ENCODE results near the gene STAT3. TPM values are rescaled to one million over a fixed set of nuclear protein-coding genes. Genes with fewer than 3 reads are reported as not detected.
A peak's percentile ranks its signal among the peaks of the same experiment; 100 is the strongest.

The STAT3 gene
- total and polyA plus RNA-seq, 2 of the 13 experiments (the other 11 are each of a cell fraction or from before 2014, with no cell fraction given) = 61.8 to 62.4 TPM

- TF ChIP-seq, protein P1, sequence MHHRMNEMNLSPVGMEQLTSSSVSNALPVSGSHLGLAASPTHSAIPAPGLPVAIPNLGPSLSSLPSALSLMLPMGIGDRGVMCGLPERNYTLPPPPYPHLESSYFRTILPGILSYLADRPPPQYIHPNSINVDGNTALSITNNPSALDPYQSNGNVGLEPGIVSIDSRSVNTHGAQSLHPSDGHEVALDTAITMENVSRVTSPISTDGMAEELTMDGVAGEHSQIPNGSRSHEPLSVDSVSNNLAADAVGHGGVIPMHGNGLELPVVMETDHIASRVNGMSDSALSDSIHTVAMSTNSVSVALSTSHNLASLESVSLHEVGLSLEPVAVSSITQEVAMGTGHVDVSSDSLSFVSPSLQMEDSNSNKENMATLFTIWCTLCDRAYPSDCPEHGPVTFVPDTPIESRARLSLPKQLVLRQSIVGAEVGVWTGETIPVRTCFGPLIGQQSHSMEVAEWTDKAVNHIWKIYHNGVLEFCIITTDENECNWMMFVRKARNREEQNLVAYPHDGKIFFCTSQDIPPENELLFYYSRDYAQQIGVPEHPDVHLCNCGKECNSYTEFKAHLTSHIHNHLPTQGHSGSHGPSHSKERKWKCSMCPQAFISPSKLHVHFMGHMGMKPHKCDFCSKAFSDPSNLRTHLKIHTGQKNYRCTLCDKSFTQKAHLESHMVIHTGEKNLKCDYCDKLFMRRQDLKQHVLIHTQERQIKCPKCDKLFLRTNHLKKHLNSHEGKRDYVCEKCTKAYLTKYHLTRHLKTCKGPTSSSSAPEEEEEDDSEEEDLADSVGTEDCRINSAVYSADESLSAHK (CRISPR knock-in tag; IDR thresholded peaks at IDR 0.05; ENCODE audit: borderline replicate concordance) = no peak
- TF ChIP-seq, protein P2, sequence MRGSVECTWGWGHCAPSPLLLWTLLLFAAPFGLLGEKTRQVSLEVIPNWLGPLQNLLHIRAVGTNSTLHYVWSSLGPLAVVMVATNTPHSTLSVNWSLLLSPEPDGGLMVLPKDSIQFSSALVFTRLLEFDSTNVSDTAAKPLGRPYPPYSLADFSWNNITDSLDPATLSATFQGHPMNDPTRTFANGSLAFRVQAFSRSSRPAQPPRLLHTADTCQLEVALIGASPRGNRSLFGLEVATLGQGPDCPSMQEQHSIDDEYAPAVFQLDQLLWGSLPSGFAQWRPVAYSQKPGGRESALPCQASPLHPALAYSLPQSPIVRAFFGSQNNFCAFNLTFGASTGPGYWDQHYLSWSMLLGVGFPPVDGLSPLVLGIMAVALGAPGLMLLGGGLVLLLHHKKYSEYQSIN (CRISPR knock-in tag; IDR thresholded peaks at IDR 0.05; ENCODE audit: borderline replicate concordance) = no peak
- TF ChIP-seq PHF8 (CRISPR knock-in tag; IDR thresholded peaks at IDR 0.05) (peak; percentile 55), RCOR2 (CRISPR knock-in tag; IDR thresholded peaks at IDR 0.05) (peak; percentile 85), ZNF460 (CRISPR knock-in tag; IDR thresholded peaks at IDR 0.05; ENCODE audit: borderline replicate concordance) (peak; percentile 73; the same call in 1 of the 2 replicates), ZMYM3 (CRISPR knock-in tag; IDR thresholded peaks at IDR 0.05) (peak; percentile 94), ZNF101 (CRISPR knock-in tag; IDR thresholded peaks at IDR 0.05; ENCODE audit: borderline replicate concordance, low read depth) (peak; percentile 86; the same call in 1 of the 2 replicates), ZNF781 (CRISPR knock-in tag; IDR thresholded peaks at IDR 0.05; ENCODE audit: borderline replicate concordance, not compliant biosample characterization) (peak; percentile 99), ZBTB2 (CRISPR knock-in tag; IDR thresholded peaks at IDR 0.05; ENCODE audit: low read depth) (peak; percentile 81), RBM22 (optimal IDR thresholded peaks at IDR 0.05; ENCODE audit: low read length) (peak; percentile 80), HOXD1 (CRISPR knock-in tag; IDR thresholded peaks at IDR 0.05) (peak; percentile 90), IKZF4 (CRISPR knock-in tag; IDR thresholded peaks at IDR 0.05; ENCODE audit: borderline replicate concordance, low read depth, not compliant biosample characterization) (peak; percentile 96), DDIT3 (CRISPR knock-in tag; IDR thresholded peaks at IDR 0.05) (peak; percentile 86; the same call in 1 of the 2 replicates), ZNF282 (IDR thresholded peaks at IDR 0.05; ENCODE audit: partially characterized antibody) (no peak), POGZ (CRISPR knock-in tag; IDR thresholded peaks at IDR 0.05) (peak; percentile 99), BCL6 (CRISPR knock-in tag; IDR thresholded peaks at IDR 0.05) (peak; percentile 90), NR1H2 (CRISPR knock-in tag; IDR thresholded peaks at IDR 0.05; ENCODE audit: borderline replicate concordance, low read depth) (no peak; the same call in 1 of the 2 replicates), XRCC5 (optimal IDR thresholded peaks at IDR 0.05; ENCODE audit: low read length) (peak; percentile 100), REXO4 (CRISPR knock-in tag; IDR thresholded peaks at IDR 0.05; ENCODE audit: borderline replicate concordance) (no peak; the same call in 1 of the 2 replicates), JUNB (CRISPR knock-in tag; IDR thresholded peaks at IDR 0.05; ENCODE audit: borderline replicate concordance) (no peak), NR3C1 (CRISPR knock-in tag; IDR thresholded peaks at IDR 0.05) (no peak), CREM (IDR thresholded peaks at IDR 0.05) (peak; percentile 98), CREM (CRISPR knock-in tag; IDR thresholded peaks at IDR 0.05) (no peak; the same call in 1 of the 2 replicates)
- TF ChIP-seq, protein P3, sequence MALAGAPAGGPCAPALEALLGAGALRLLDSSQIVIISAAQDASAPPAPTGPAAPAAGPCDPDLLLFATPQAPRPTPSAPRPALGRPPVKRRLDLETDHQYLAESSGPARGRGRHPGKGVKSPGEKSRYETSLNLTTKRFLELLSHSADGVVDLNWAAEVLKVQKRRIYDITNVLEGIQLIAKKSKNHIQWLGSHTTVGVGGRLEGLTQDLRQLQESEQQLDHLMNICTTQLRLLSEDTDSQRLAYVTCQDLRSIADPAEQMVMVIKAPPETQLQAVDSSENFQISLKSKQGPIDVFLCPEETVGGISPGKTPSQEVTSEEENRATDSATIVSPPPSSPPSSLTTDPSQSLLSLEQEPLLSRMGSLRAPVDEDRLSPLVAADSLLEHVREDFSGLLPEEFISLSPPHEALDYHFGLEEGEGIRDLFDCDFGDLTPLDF (CRISPR knock-in tag; IDR thresholded peaks at IDR 0.05) = peak; percentile 57; the same call in 1 of the 2 replicates
Measured at GRCh38 chr17:42388381-42389134, at the start of gene STAT3 (continued).
